ENCODE data around the gene BOLA2B. TPM values are rescaled to one million over a fixed set of nuclear protein-coding genes. Genes with fewer than 3 reads are reported as not detected.
A peak's percentile ranks its signal among the peaks of the same experiment; 100 is the strongest.

Gene BOLA2B
- total RNA-seq, 1 donor from 2014 or later, result 235 TPM

- Histone ChIP-seq H3K36me3 (ENCODE audit: control insufficient read depth, insufficient read depth, low read length) (no peaks in the 10 kb centered on the region), H3K27me3 (ENCODE audit: control insufficient read depth, insufficient read depth, low read length) (no peaks in the 10 kb centered on the region), H3K4me3 (ENCODE audit: low read depth, low read length) (no peak overlapping the region)
- FAIRE-seq, result no peak
- TF ChIP-seq CTCF (IDR thresholded peaks at IDR 0.05; ENCODE audit: insufficient read depth, low read length, severe bottlenecking), result no peak
- no peak for DNase-seq (ENCODE audit: low read depth)
Measured at GRCh38 chr16:30187971-30188561, 5.4 kb downstream of the BOLA2B start.

GRCh38 chr16:30187556-30187865 lies 6.0 kb downstream of the BOLA2B start:
- Histone ChIP-seq H3K27me3 (ENCODE audit: control insufficient read depth, insufficient read depth, low read length) (no peaks in the 10 kb centered on the region), H3K36me3 (ENCODE audit: control insufficient read depth, insufficient read depth, low read length) (no peaks in the 10 kb centered on the region), H3K4me3 (ENCODE audit: low read depth, low read length) (no peak overlapping the region)
- no peak for FAIRE-seq
- no peak for TF ChIP-seq CTCF (IDR thresholded peaks at IDR 0.05; ENCODE audit: insufficient read depth, low read length, severe bottlenecking)
- DNase-seq (ENCODE audit: low read depth), result no peak

- peak; percentile 91 for TF ChIP-seq CTCF (IDR thresholded peaks at IDR 0.05; ENCODE audit: insufficient read depth, low read length, severe bottlenecking)
- Histone ChIP-seq H3K4me3 (ENCODE audit: low read depth, low read length) (no peak overlapping the region), H3K27me3 (ENCODE audit: control insufficient read depth, insufficient read depth, low read length) (no peaks in the 10 kb centered on the region), H3K36me3 (ENCODE audit: control insufficient read depth, insufficient read depth, low read length) (no peaks in the 10 kb centered on the region)
- DNase-seq (ENCODE audit: low read depth), result peak; percentile 27
- no peak for FAIRE-seq
Measured at GRCh38 chr16:30186782-30187555, 6.5 kb downstream of the BOLA2B start.

GRCh38 chr16:30186444-30186781 lies 7.1 kb downstream of the BOLA2B start:
- H3K4me3 ChIP-seq (ENCODE audit: low read depth, low read length), result no peak overlapping the region
- no peaks in the 10 kb centered on the region for H3K27me3 ChIP-seq (ENCODE audit: control insufficient read depth, insufficient read depth, low read length)
- H3K36me3 ChIP-seq (ENCODE audit: control insufficient read depth, insufficient read depth, low read length), result no peaks in the 10 kb centered on the region
- no peak for TF ChIP-seq CTCF (IDR thresholded peaks at IDR 0.05; ENCODE audit: insufficient read depth, low read length, severe bottlenecking)
- FAIRE-seq (no peak), DNase-seq (ENCODE audit: low read depth) (no peak)

- FAIRE-seq (no peak), DNase-seq (ENCODE audit: low read depth) (no peak)
- H3K36me3 ChIP-seq (ENCODE audit: control insufficient read depth, insufficient read depth, low read length), result no peaks in the 10 kb centered on the region
- H3K4me3 ChIP-seq (ENCODE audit: low read depth, low read length), result no peak overlapping the region
- TF ChIP-seq CTCF (IDR thresholded peaks at IDR 0.05; ENCODE audit: insufficient read depth, low read length, severe bottlenecking), result no peak
- H3K27me3 ChIP-seq (ENCODE audit: control insufficient read depth, insufficient read depth, low read length), result no peaks in the 10 kb centered on the region
Measured at GRCh38 chr16:30185683-30186421, 7.6 kb downstream of the BOLA2B start.
